ENCODE results near the gene GPR107. TPM values are rescaled to one million over a fixed set of nuclear protein-coding genes. Genes with fewer than 3 reads are reported as not detected.

Gene GPR107
- total and polyA plus RNA-seq, 3 experiments from 2014 or later: 4.2 to 21.4 (median 21.3) TPM

- Mint-ChIP-seq H3K4me3 (peak overlapping the region; percentile 61 to 90 (median 82)), H3K27ac (peak overlapping the region in 5 of 8 donors; percentile 39 to 88 (median 86)), H3K9me3 (no peaks in the 10 kb centered on the region), H3K4me1 (peaks cover 10 to 19% (median 13%) of the 10 kb centered on the region in 3 donors), H3K27me3 (peaks cover 6 to 28% of the 10 kb centered on the region in 2 donors), H3K36me3 (no peaks in the 10 kb centered on the region)
- Histone ChIP-seq H3K9me3 (ENCODE audit: low read length) (no peaks in the 10 kb centered on the region), H3K4me3 (ENCODE audit: low read length) (no peak overlapping the region), H3K27ac (ENCODE audit: low read depth, low read length) (no peak overlapping the region), H3K36me3 (ENCODE audit: insufficient read depth, low read length) (no peaks in the 10 kb centered on the region), H3K4me1 (ENCODE audit: insufficient read depth, low read length) (no peaks in the 10 kb centered on the region), H3K27me3 (ENCODE audit: insufficient read depth, low read length, poor library complexity, severe bottlenecking) (peaks cover 10% of the 10 kb centered on the region)
- DNase-seq: no peak
- POLR2A ChIA-PET: no interaction called here
- CTCF ChIA-PET: no interaction called here
Observed at GRCh38 chr9:130171226-130172148, 117.8 kb downstream of the GPR107 start.

- H3K4me1 Mint-ChIP-seq: peaks cover 10 to 15% (median 10%) of the 10 kb centered on the region in 3 donors
- H3K27ac Mint-ChIP-seq: peak within 1 kb of the TSS in 5 of 8 donors; percentile 39 to 88 (median 86)
- Histone ChIP-seq H3K27me3 (ENCODE audit: insufficient read depth, low read length, poor library complexity, severe bottlenecking) (peaks cover 10% of the 10 kb centered on the region), H3K4me1 (ENCODE audit: insufficient read depth, low read length) (no peaks in the 10 kb centered on the region), H3K36me3 (ENCODE audit: insufficient read depth, low read length) (no peaks in the 10 kb centered on the region), H3K4me3 (ENCODE audit: low read length) (no peak within 1 kb of the TSS), H3K27ac (ENCODE audit: low read depth, low read length) (no peak within 1 kb of the TSS), H3K9me3 (ENCODE audit: low read length) (no peaks in the 10 kb centered on the region)
- H3K4me3 Mint-ChIP-seq: peak within 1 kb of the TSS; percentile 70 to 90 (median 82)
- no peaks in the 10 kb centered on the region for H3K9me3 Mint-ChIP-seq
- H3K36me3 Mint-ChIP-seq: no peaks in the 10 kb centered on the region
- peaks cover 6 to 24% of the 10 kb centered on the region in 2 donors for H3K27me3 Mint-ChIP-seq
- peak in 3 of 5 donors; percentile 9 to 33 (median 20) for DNase-seq
- ChIA-PET CTCF (no interaction called here), POLR2A (no interaction called here)
Observed at GRCh38 chr9:130172161-130172857, 118.6 kb downstream of the GPR107 start, which contains the start of gene NCS1. Gene NCS1 (plus strand): TSS chr9:130172404. CDS start chr9:130172664, 260 bp downstream.

GRCh38 chr9:130172858-130173665 is 119.4 kb downstream of the GPR107 start:
- peak in 4 of 5 donors; percentile 18 to 62 (median 38) for DNase-seq
- Mint-ChIP-seq H3K4me3 (peak overlapping the region; percentile 54 to 83 (median 75)), H3K27me3 (peaks cover 6 to 24% of the 10 kb centered on the region in 2 donors), H3K27ac (peak overlapping the region in 1 of 8 donors; percentile 66), H3K36me3 (no peaks in the 10 kb centered on the region), H3K4me1 (peaks cover 10 to 15% (median 10%) of the 10 kb centered on the region in 3 donors), H3K9me3 (no peaks in the 10 kb centered on the region)
- H3K36me3 ChIP-seq (ENCODE audit: insufficient read depth, low read length): no peaks in the 10 kb centered on the region
- no peak overlapping the region for H3K27ac ChIP-seq (ENCODE audit: low read depth, low read length)
- no peaks in the 10 kb centered on the region for H3K9me3 ChIP-seq (ENCODE audit: low read length)
- H3K4me1 ChIP-seq (ENCODE audit: insufficient read depth, low read length): no peaks in the 10 kb centered on the region
- CTCF ChIA-PET: no interaction called here
- H3K4me3 ChIP-seq (ENCODE audit: low read length): no peak overlapping the region
- H3K27me3 ChIP-seq (ENCODE audit: insufficient read depth, low read length, poor library complexity, severe bottlenecking): peaks cover 10% of the 10 kb centered on the region
- POLR2A ChIA-PET: no interaction called here

GRCh38 chr9:130173666-130173983 is 119.9 kb downstream of the GPR107 start:
- H3K9me3 Mint-ChIP-seq: no peaks in the 10 kb centered on the region
- CTCF ChIA-PET: no interaction called here
- H3K9me3 ChIP-seq (ENCODE audit: low read length): no peaks in the 10 kb centered on the region
- no peaks in the 10 kb centered on the region for H3K36me3 ChIP-seq (ENCODE audit: insufficient read depth, low read length)
- no peaks in the 10 kb centered on the region for H3K4me1 ChIP-seq (ENCODE audit: insufficient read depth, low read length)
- H3K4me3 Mint-ChIP-seq: peak overlapping the region; percentile 54 to 83 (median 70)
- peaks cover 10% of the 10 kb centered on the region for H3K27me3 ChIP-seq (ENCODE audit: insufficient read depth, low read length, poor library complexity, severe bottlenecking)
- H3K4me1 Mint-ChIP-seq: peaks cover 10 to 15% (median 10%) of the 10 kb centered on the region in 3 donors
- peak overlapping the region in 1 of 8 donors; percentile 29 for H3K27ac Mint-ChIP-seq
- no peak overlapping the region for H3K27ac ChIP-seq (ENCODE audit: low read depth, low read length)
- DNase-seq: no peak
- H3K4me3 ChIP-seq (ENCODE audit: low read length): no peak overlapping the region
- no peaks in the 10 kb centered on the region for H3K36me3 Mint-ChIP-seq
- POLR2A ChIA-PET: no interaction called here
- peaks cover 6 to 24% of the 10 kb centered on the region in 2 donors for H3K27me3 Mint-ChIP-seq

- H3K27ac ChIP-seq (ENCODE audit: low read depth, low read length): no peak overlapping the region
- no peak overlapping the region for H3K4me3 ChIP-seq (ENCODE audit: low read length)
- no peak for DNase-seq
- H3K27me3 Mint-ChIP-seq: peaks cover 4 to 24% of the 10 kb centered on the region in 2 donors
- ChIA-PET POLR2A (no interaction called here), CTCF (interaction anchor here (2.6 kb wide), 1 partner anchor 66 kb away, joined by 8 read pairs; no protein-coding TSS in a partner anchor)
- H3K4me3 Mint-ChIP-seq: peak overlapping the region; percentile 54 to 82 (median 70)
- H3K9me3 ChIP-seq (ENCODE audit: low read length): no peaks in the 10 kb centered on the region
- no peaks in the 10 kb centered on the region for H3K36me3 ChIP-seq (ENCODE audit: insufficient read depth, low read length)
- peaks cover 10 to 15% (median 10%) of the 10 kb centered on the region in 3 donors for H3K4me1 Mint-ChIP-seq
- H3K36me3 Mint-ChIP-seq: no peaks in the 10 kb centered on the region
- H3K4me1 ChIP-seq (ENCODE audit: insufficient read depth, low read length): no peaks in the 10 kb centered on the region
- peaks cover 10% of the 10 kb centered on the region for H3K27me3 ChIP-seq (ENCODE audit: insufficient read depth, low read length, poor library complexity, severe bottlenecking)
- H3K27ac Mint-ChIP-seq: peak overlapping the region in 1 of 8 donors; percentile 29
- H3K9me3 Mint-ChIP-seq: no peaks in the 10 kb centered on the region
Observed at GRCh38 chr9:130174025-130174424, 120.3 kb downstream of the GPR107 start.

GRCh38 chr9:130174920-130175321 is 121.2 kb downstream of the GPR107 start:
- H3K9me3 ChIP-seq (ENCODE audit: low read length): no peaks in the 10 kb centered on the region
- Mint-ChIP-seq H3K4me3 (peak overlapping the region in 5 of 7 donors; percentile 17 to 68 (median 61)), H3K36me3 (no peaks in the 10 kb centered on the region), H3K27me3 (peaks cover 3 to 24% of the 10 kb centered on the region in 2 donors), H3K4me1 (peaks cover 10 to 15% (median 10%) of the 10 kb centered on the region in 3 donors), H3K27ac (no peak overlapping the region), H3K9me3 (no peaks in the 10 kb centered on the region)
- ChIA-PET POLR2A (interaction anchor here (0.6 kb wide), 2 partner anchors 21 to 23 kb away, joined by 3 to 4 read pairs; no protein-coding TSS in a partner anchor), CTCF (interaction anchor here (0.9 to 2.6 kb wide), 2 partner anchors 9 to 67 kb away, joined by 3 to 8 read pairs; no protein-coding TSS in a partner anchor)
- H3K27ac ChIP-seq (ENCODE audit: low read depth, low read length): no peak overlapping the region
- no peaks in the 10 kb centered on the region for H3K4me1 ChIP-seq (ENCODE audit: insufficient read depth, low read length)
- no peak for DNase-seq
- H3K27me3 ChIP-seq (ENCODE audit: insufficient read depth, low read length, poor library complexity, severe bottlenecking): peaks cover 10% of the 10 kb centered on the region
- no peak overlapping the region for H3K4me3 ChIP-seq (ENCODE audit: low read length)
- H3K36me3 ChIP-seq (ENCODE audit: insufficient read depth, low read length): no peaks in the 10 kb centered on the region

- H3K4me3 Mint-ChIP-seq: no peak overlapping the region
- Histone ChIP-seq H3K27me3 (ENCODE audit: insufficient read depth, low read length, poor library complexity, severe bottlenecking) (peaks cover 10% of the 10 kb centered on the region), H3K27ac (ENCODE audit: low read depth, low read length) (no peak overlapping the region), H3K9me3 (ENCODE audit: low read length) (no peaks in the 10 kb centered on the region), H3K36me3 (ENCODE audit: insufficient read depth, low read length) (no peaks in the 10 kb centered on the region), H3K4me3 (ENCODE audit: low read length) (no peak overlapping the region), H3K4me1 (ENCODE audit: insufficient read depth, low read length) (no peaks in the 10 kb centered on the region)
- no peaks in the 10 kb centered on the region for H3K36me3 Mint-ChIP-seq
- peaks cover 10 to 15% (median 10%) of the 10 kb centered on the region in 3 donors for H3K4me1 Mint-ChIP-seq
- no peak for DNase-seq
- peaks cover 3 to 24% of the 10 kb centered on the region in 2 donors for H3K27me3 Mint-ChIP-seq
- H3K27ac Mint-ChIP-seq: no peak overlapping the region
- no peaks in the 10 kb centered on the region for H3K9me3 Mint-ChIP-seq
- POLR2A ChIA-PET: no interaction called here
- CTCF ChIA-PET: interaction anchor here (2.6 kb wide), 1 partner anchor 68 kb away, joined by 8 read pairs; no protein-coding TSS in a partner anchor
Observed at GRCh38 chr9:130175355-130175754, 121.6 kb downstream of the GPR107 start.

Data from CD8-positive, alpha-beta memory T cell (primary cell).